ENCODE data around the gene MMP25.

MMP25 gene

DNA sequence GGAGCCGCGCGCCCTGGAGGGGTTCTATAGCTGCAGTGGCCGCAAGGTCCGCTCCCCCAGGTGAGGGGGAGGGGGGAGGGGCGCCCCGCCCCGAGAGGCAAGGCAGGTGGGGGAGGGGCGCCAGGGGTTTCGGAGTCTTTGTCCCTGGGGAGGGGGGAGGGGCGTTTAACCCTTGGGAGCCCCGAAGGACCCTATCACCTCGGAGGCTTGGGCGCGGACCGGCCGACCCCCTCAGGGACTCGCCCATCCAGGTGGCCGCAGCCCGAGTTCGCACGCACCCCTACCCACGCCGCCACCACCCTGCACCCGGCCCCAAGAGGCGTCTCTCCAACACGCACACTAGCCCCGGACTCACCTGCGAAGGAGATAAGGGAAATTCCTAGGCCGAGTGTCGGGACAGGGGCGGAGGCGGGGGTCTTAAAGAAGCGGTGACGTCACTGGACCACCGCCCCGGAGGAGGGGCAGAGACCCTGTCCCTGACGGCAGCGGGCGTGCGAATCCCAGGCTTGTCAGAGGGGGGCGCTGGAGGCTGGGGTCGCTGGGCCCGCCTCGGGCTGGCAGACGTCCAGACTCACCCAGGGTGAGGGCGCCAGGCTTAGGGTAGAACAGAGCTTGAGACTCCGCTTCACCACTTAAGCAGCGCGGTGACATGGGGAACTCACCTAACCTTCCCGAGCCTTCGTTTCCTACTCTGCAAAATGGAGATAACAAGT, 28.4 kb upstream of the MMP25 start, which contains the start of gene CLDN6:
Gene CLDN6, minus strand, starts transcription at position 390 of the 713 bp plus-strand sequence. CDS start 2,162 bp downstream, outside the sequence.
- DNase-seq, result no peak

DNA sequence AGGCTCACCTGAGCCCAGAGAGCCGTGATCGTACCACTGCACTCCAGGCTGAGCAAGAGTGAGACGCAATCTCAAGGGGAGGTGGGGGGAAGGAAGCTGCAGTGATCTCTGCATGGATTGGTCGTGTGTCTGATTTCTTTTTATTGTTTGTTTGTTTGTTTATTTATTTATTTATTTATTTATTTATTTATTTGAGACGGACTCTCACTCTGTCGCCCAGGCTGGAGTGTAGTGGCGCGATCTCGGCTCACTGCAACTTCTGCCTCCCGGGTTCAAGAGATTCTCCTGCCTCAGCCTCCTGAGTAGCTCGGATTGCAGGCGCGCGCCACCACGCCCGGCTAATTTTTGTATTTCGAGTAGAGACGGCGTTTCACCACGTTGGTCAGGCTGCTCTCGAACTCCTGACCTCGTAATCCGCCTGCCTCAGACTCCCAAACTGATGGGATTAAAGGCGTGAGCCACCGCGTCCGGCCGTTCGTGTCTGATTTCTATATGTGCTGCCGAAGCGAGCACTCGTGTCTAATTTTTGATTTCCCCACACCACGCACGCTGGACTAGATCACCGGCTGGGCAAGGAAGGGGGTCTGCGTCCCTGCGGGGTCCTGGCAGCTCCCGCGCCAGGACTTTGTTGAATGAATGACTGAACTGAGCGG, 26.6 kb upstream of the MMP25 start:
- DNase-seq, result no peak

DNA sequence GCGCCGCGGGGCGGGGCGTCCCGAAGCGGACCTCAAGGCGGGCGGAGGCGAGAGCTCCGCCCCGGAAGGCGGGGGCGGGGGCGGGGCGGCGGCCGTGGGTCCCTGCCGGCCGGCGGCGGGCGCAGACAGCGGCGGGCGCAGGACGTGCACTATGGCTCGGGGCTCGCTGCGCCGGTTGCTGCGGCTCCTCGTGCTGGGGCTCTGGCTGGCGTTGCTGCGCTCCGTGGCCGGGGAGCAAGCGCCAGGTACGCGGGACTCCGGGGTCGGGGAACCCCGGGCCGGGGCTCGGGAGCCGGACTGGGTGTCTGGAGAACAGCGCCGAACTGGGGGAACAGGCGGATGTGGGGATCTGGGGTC, 26.1 kb upstream of the MMP25 start, which contains the start of gene TNFRSF12A:
Gene TNFRSF12A, plus strand, starts transcription at position 122 of the 357 bp plus-strand sequence. Its CDS starts 30 bp downstream, at position 152.
- peak; percentile 65 for DNase-seq

DNA sequence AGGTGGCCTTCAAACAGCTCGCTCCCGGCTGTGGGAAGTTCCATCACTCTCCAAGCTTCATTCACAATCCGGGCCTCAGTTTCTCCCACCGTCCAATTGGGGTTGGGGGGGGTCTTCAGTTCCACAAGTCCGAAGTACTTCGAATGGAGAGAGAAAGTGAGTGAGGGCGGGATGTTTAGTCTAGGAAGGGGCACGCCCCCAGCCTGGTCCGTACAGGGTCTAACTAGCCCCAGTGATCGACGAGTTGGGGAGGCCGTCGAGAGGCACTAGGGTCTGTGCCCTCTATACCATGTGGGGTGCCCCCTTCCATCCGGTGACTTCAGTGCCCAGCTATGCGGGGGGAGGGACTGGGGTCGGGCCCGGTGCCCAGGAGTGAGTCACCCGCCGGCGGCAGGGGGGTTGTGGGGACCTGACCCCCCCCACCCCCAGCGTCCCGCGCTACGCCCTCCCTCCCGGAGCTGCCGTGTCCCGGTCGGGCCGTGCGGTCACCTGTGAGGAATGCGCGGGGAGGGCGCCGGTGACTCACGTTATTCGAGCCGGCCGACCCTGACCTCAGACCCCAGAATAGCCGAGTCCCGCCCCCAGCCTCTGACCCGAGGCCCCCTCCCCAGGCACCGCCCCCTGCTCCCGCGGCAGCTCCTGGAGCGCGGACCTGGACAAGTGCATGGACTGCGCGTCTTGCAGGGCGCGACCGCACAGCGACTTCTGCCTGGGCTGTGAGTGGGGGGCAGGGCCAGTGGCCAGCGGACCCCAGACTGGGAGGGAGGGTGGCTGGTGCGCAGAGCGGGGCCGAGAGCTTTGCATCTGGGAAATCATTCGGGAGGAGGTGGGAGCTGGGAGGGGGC, 25.5 kb upstream of the MMP25 start:
- DNase-seq, result peak; percentile 61

GRCh38 chr16:3021449-3022207, 24.7 kb upstream of the MMP25 start:
- DNase-seq, result peak; percentile 64

- DNase-seq, result peak; percentile 64
Observed at GRCh38 chr16:3022208-3022683, 24.1 kb upstream of the MMP25 start.

GRCh38 chr16:3022684-3023414, 23.5 kb upstream of the MMP25 start:
- DNase-seq, result peak; percentile 61

GRCh38 chr16:3023415-3023668, 23.0 kb upstream of the MMP25 start:
- DNase-seq, result peak; percentile 86

GRCh38 chr16:3023669-3024478, 22.5 kb upstream of the MMP25 start, which contains the start of the genes HCFC1R1 and THOC6:
Gene HCFC1R1, minus strand, starts transcription at chr16:3023942. Its CDS starts 1 bp downstream, at chr16:3023941.
Gene THOC6, plus strand, starts transcription at chr16:3024035. Its CDS starts 292 bp downstream, at chr16:3024327.
- peak; percentile 86 for DNase-seq

GRCh38 chr16:3025032-3026002, 21.0 kb upstream of the MMP25 start:
- DNase-seq, result no peak

GRCh38 chr16:3026003-3026378, 20.4 kb upstream of the MMP25 start:
- DNase-seq, result no peak

DNA sequence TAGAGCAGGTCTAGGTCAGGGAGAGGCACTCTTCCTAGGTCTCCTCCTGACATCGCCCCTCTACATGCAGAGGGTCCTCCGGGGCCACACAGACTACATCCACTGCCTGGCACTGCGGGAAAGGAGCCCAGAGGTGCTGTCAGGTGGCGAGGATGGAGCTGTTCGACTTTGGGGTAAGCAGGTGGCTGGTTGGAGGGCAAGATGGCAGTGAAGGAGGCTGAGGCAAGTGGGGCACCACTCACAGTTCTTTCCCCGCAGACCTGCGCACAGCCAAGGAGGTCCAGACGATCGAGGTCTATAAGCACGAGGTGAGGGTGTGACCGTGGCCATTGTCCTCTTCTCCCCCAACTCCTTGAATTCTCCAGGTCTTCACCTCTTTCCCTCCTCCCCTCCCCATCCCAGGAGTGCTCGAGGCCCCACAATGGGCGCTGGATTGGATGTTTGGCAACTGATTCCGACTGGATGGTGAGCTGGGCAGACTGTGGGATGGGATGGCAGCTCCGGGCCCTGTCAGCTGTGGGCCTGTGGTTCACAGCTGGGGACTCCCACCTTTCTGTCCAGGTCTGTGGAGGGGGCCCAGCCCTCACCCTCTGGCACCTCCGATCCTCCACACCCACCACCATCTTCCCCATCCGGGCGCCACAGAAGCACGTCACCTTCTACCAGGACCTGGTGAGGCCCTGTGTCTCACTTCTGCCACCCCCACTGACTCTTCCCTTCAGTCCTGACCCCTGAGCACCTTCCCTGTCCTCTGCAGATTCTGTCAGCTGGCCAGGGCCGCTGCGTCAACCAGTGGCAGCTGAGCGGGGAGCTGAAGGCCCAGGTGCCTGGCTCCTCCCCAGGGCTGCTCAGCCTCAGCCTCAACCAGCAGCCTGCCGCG, 19.5 kb upstream of the MMP25 start:
- no peak for DNase-seq

- no peak for DNase-seq
Observed at GRCh38 chr16:3027489-3027795, 18.9 kb upstream of the MMP25 start.

- no peak for DNase-seq
Observed at GRCh38 chr16:3027983-3028715, 18.2 kb upstream of the MMP25 start.

GRCh38 chr16:3028716-3029319, 17.5 kb upstream of the MMP25 start:
- no peak for DNase-seq

- DNase-seq, result no peak
Observed at GRCh38 chr16:3029491-3030221, 16.7 kb upstream of the MMP25 start.
